Spinal cord (tissue), 10 donors: ENCODE data around the gene UNK. TPM values are rescaled to one million over a fixed set of nuclear protein-coding genes. Genes with fewer than 3 reads are reported as not detected.

Experiments
- DNase-seq, 6 donors: peaks; one replicate each; pipeline versions ENCODE4 v3.0.0 to v3.0.0-alpha.2; 2013 to 2015; ENCODE audit warnings: low spot score in 6 of 6, low read depth in 4 of 6
- H3K27ac ChIP-seq: one replicate; pipeline ENCODE4 v1.5.1; 2013; ENCODE audit warnings: low read depth, low read length, control low read depth
- H3K27me3 ChIP-seq: one replicate; pipeline ENCODE4 v1.6.1; 2013; ENCODE audit warnings: low read length; ENCODE audit not compliant: control insufficient read depth, insufficient read depth
- H3K36me3 ChIP-seq: one replicate; pipeline ENCODE4 v1.6.1; 2013; ENCODE audit warnings: low read length; ENCODE audit not compliant: control insufficient read depth, insufficient read depth
- H3K4me1 ChIP-seq: one replicate; pipeline ENCODE4 v1.6.1; 2013; ENCODE audit warnings: low read length; ENCODE audit not compliant: control insufficient read depth, insufficient read depth
- H3K4me3 ChIP-seq: one replicate; pipeline ENCODE4 v1.5.1; 2013; ENCODE audit warnings: low read depth, low read length, control low read depth
- H3K9me3 ChIP-seq: one replicate; pipeline ENCODE4 v1.6.1; 2013; ENCODE audit warnings: low read length; ENCODE audit not compliant: control insufficient read depth, insufficient read depth
- WGBS: methylation state at CpG from one replicate; pipeline ENCODE4 v1.1.5; 2013; ENCODE audit warnings: missing lambda C conversion rate; ENCODE audit not compliant: insufficient coverage; 5-methylcytosine and 5-hydroxymethylcytosine counted together
- long read RNA-seq, 4 donors: transcript quantifications; one replicate each; lab custom pipeline, GENCODE V29; 2026
- polyA plus RNA-seq, 2 donors: library from polyadenylated mRNA; unstranded; fragments of 120-200 nt; gene quantifications; one replicate each; pipeline ENCODE4 v1.2.1, GENCODE V29; 2013; ENCODE audit not compliant: insufficient read length in 2 of 2
- total RNA-seq, 2 donors: library from RNA; depleted of rRNA in 1 of 2; stranded (reverse); fragments of 120-200 nt in 1 of 2; fragments of >200 nt in 1 of 2; gene quantifications; one replicate each; pipeline versions ENCODE4 v1.2.3 to v1.2.4, GENCODE V29; 2013 to 2014
- donor health status: healthy.

The UNK gene
- total RNA-seq = 10 to 100 TPM; 28.9 to 33.9 TPM
- 10 to 100 TPM; 41.2 to 54.8 TPM for polyA plus RNA-seq
- long read RNA-seq, donor 1, partial matches to known transcripts = 5 of 8 reads
- long read RNA-seq, donor 1, other reads (novel, unspliced or antisense) = 0 of 8 reads
- long read RNA-seq, donor 2, partial matches to known transcripts = 5 of 6 reads
- long read RNA-seq, donor 2, other reads (novel, unspliced or antisense) = 0 of 6 reads
- long read RNA-seq, donor 3, partial matches to known transcripts = 0 of 2 reads
- long read RNA-seq, donor 3, other reads (novel, unspliced or antisense) = 0 of 2 reads
- long read RNA-seq, donor 4, partial matches to known transcripts = 0 of 2 reads
- long read RNA-seq, donor 4, other reads (novel, unspliced or antisense) = 0 of 2 reads

GRCh38 chr17:75784473-75785015, at the start of gene UNK:
TSS of gene UNK (plus strand) at chr17:75784806. CDS start at chr17:75784881, 75 bp downstream.
- WGBS = 0% methylated on average over 41 of the region's 45 CpGs
- no peaks in the 10 kb centered on the region for H3K27me3 ChIP-seq
- H3K27ac ChIP-seq = peak within 1 kb of the TSS; percentile 100
- H3K36me3 ChIP-seq = peaks cover 5% of the 10 kb centered on the region
- no peaks in the 10 kb centered on the region for H3K9me3 ChIP-seq
- peak within 1 kb of the TSS; percentile 77 for H3K4me3 ChIP-seq
- H3K4me1 ChIP-seq = peaks cover 22% of the 10 kb centered on the region
- DNase-seq = peak; percentile 95 to 100 (median 98)

GRCh38 chr17:75736173-75736835, 48.3 kb upstream of the UNK start:
- no peaks in the 10 kb centered on the region for H3K9me3 ChIP-seq
- peaks cover 2% of the 10 kb centered on the region for H3K4me1 ChIP-seq
- H3K36me3 ChIP-seq = peaks cover 63% of the 10 kb centered on the region
- 94% methylated on average over 26 of the region's 26 CpGs for WGBS
- H3K27me3 ChIP-seq = no peaks in the 10 kb centered on the region
- H3K27ac ChIP-seq = no peak overlapping the region
- H3K4me3 ChIP-seq = no peak overlapping the region
- no peak for DNase-seq

- Histone ChIP-seq H3K36me3 (peaks cover 58% of the 10 kb centered on the region), H3K27me3 (no peaks in the 10 kb centered on the region), H3K4me1 (peaks cover 2% of the 10 kb centered on the region), H3K4me3 (no peak overlapping the region), H3K9me3 (no peaks in the 10 kb centered on the region), H3K27ac (no peak overlapping the region)
- no peak for DNase-seq
- WGBS = 74% methylated on average over 6 of the region's 20 CpGs
Measured at GRCh38 chr17:75737133-75737962, 47.3 kb upstream of the UNK start.

GRCh38 chr17:75738218-75738802, 46.3 kb upstream of the UNK start:
- DNase-seq = no peak
- H3K4me3 ChIP-seq = no peak overlapping the region
- H3K36me3 ChIP-seq = peaks cover 64% of the 10 kb centered on the region
- WGBS = 77% methylated on average over 9 of the region's 14 CpGs
- no peak overlapping the region for H3K27ac ChIP-seq
- no peaks in the 10 kb centered on the region for H3K27me3 ChIP-seq
- H3K4me1 ChIP-seq = peaks cover 2% of the 10 kb centered on the region
- H3K9me3 ChIP-seq = no peaks in the 10 kb centered on the region

GRCh38 chr17:75739174-75739573, 45.4 kb upstream of the UNK start:
- WGBS = 100% methylated on average over 1 of the region's 7 CpGs
- Histone ChIP-seq H3K4me3 (no peak overlapping the region), H3K36me3 (peaks cover 65% of the 10 kb centered on the region), H3K9me3 (no peaks in the 10 kb centered on the region), H3K27ac (no peak overlapping the region), H3K27me3 (no peaks in the 10 kb centered on the region), H3K4me1 (peaks cover 2% of the 10 kb centered on the region)
- DNase-seq = no peak

- H3K4me3 ChIP-seq = no peak overlapping the region
- H3K27me3 ChIP-seq = no peaks in the 10 kb centered on the region
- WGBS = 90% methylated on average over 14 of the region's 14 CpGs
- no peak for DNase-seq
- H3K9me3 ChIP-seq = no peaks in the 10 kb centered on the region
- H3K27ac ChIP-seq = no peak overlapping the region
- peaks cover 61% of the 10 kb centered on the region for H3K36me3 ChIP-seq
- peaks cover 2% of the 10 kb centered on the region for H3K4me1 ChIP-seq
Measured at GRCh38 chr17:75739801-75740200, 44.8 kb upstream of the UNK start.

GRCh38 chr17:75740215-75740614, 44.4 kb upstream of the UNK start:
- peaks cover 2% of the 10 kb centered on the region for H3K4me1 ChIP-seq
- peaks cover 61% of the 10 kb centered on the region for H3K36me3 ChIP-seq
- no peak for DNase-seq
- no peaks in the 10 kb centered on the region for H3K9me3 ChIP-seq
- H3K27me3 ChIP-seq = no peaks in the 10 kb centered on the region
- 90% methylated on average over 12 of the region's 17 CpGs for whole genome bisulfite sequencing
- H3K27ac ChIP-seq = no peak overlapping the region
- no peak overlapping the region for H3K4me3 ChIP-seq

GRCh38 chr17:75740631-75741077, 44.0 kb upstream of the UNK start:
- peaks cover 2% of the 10 kb centered on the region for H3K4me1 ChIP-seq
- H3K27ac ChIP-seq = no peak overlapping the region
- H3K4me3 ChIP-seq = no peak overlapping the region
- no peaks in the 10 kb centered on the region for H3K27me3 ChIP-seq
- 70% methylated on average over 7 of the region's 17 CpGs for WGBS
- H3K9me3 ChIP-seq = no peaks in the 10 kb centered on the region
- no peak for DNase-seq
- H3K36me3 ChIP-seq = peaks cover 61% of the 10 kb centered on the region

GRCh38 chr17:75742337-75742736, 42.3 kb upstream of the UNK start:
- H3K4me1 ChIP-seq = peaks cover 2% of the 10 kb centered on the region
- 91% methylated on average over 17 of the region's 25 CpGs for WGBS
- peaks cover 44% of the 10 kb centered on the region for H3K36me3 ChIP-seq
- H3K4me3 ChIP-seq = no peak overlapping the region
- no peak overlapping the region for H3K27ac ChIP-seq
- H3K9me3 ChIP-seq = no peaks in the 10 kb centered on the region
- no peaks in the 10 kb centered on the region for H3K27me3 ChIP-seq
- DNase-seq = no peak
